Hematopoietic multipotent progenitor cell treated with erythropoietin and hydrocortisone succinate and interleukin-3 and kit ligand, for 17 days (in vitro differentiated cells): ENCODE measurements around the gene S100A1.
"Not testable (repeated sequence)": the region's sequence is repeated elsewhere in the genome, so short reads cannot be mapped to it uniquely, and the experiment has no call there.

Experiments
- DNase-seq: peaks from one replicate; pipeline ENCODE4 v3.0.0-alpha.2; 2015; ENCODE audit warnings: low spot score

S100A1 gene

GRCh38 chr1:153627715-153628626, at the start of gene S100A1:
TSS of gene S100A1 (plus strand) at chr1:153628434. CDS start at chr1:153630522, 2,088 bp downstream.
- DNase-seq: no peak

GRCh38 chr1:153578490-153578889, 49.7 kb upstream of the S100A1 start:
- no peak for DNase-seq

GRCh38 chr1:153578936-153579335, 49.3 kb upstream of the S100A1 start:
- DNase-seq: no peak

GRCh38 chr1:153582836-153583235, 45.4 kb upstream of the S100A1 start:
- not testable (repeated sequence) for DNase-seq

- DNase-seq: not testable (repeated sequence)
These were observed 44.7 kb upstream of the S100A1 start for GRCh38 chr1:153583514-153583913.

GRCh38 chr1:153583976-153584375, 44.3 kb upstream of the S100A1 start:
- DNase-seq: no peak

- DNase-seq: no peak
These were observed 43.2 kb upstream of the S100A1 start for GRCh38 chr1:153585006-153585405.

GRCh38 chr1:153586347-153586746, 41.9 kb upstream of the S100A1 start:
- no peak for DNase-seq

GRCh38 chr1:153587314-153587713, 40.9 kb upstream of the S100A1 start:
- DNase-seq: no peak

- not testable (repeated sequence) for DNase-seq
These were observed 40.2 kb upstream of the S100A1 start for GRCh38 chr1:153588033-153588432.

- DNase-seq: no peak
These were observed 39.8 kb upstream of the S100A1 start for GRCh38 chr1:153588482-153588881.

- DNase-seq: no peak
These were observed 35.5 kb upstream of the S100A1 start for GRCh38 chr1:153592748-153593147.

- DNase-seq: no peak
These were observed 31.0 kb upstream of the S100A1 start for GRCh38 chr1:153597206-153597605.

GRCh38 chr1:153598309-153599172, 29.7 kb upstream of the S100A1 start:
- DNase-seq: no peak

- DNase-seq: no peak
These were observed 28.4 kb upstream of the S100A1 start for GRCh38 chr1:153599847-153600246.

- DNase-seq: no peak
These were observed 25.5 kb upstream of the S100A1 start for GRCh38 chr1:153602749-153603148.

GRCh38 chr1:153606194-153606593, 22.0 kb upstream of the S100A1 start:
- no peak for DNase-seq

GRCh38 chr1:153607381-153607780, 20.9 kb upstream of the S100A1 start:
- no peak for DNase-seq

GRCh38 chr1:153608089-153608682, 20.0 kb upstream of the S100A1 start:
- DNase-seq: no peak

GRCh38 chr1:153608742-153609584, 19.3 kb upstream of the S100A1 start:
- DNase-seq: no peak

- DNase-seq: no peak
These were observed 18.7 kb upstream of the S100A1 start for GRCh38 chr1:153609585-153609907.

- DNase-seq: no peak
These were observed 17.9 kb upstream of the S100A1 start for GRCh38 chr1:153610334-153610733.
